HG02798 (cell line): ENCODE results near the gene RPTOR.

Experiments used
- ATAC-seq: cut with Tn5 transposase; IDR thresholded peaks from one replicate; pipeline ENCODE4 v1.9.1; 2021; ENCODE audit warnings: mild to moderate bottlenecking; ENCODE audit not compliant: unreplicated experiment, poor library complexity

The RPTOR gene

GRCh38 chr17:81009136-81009535, 464.5 kb downstream of the RPTOR start:
- no peak for ATAC-seq

DNA sequence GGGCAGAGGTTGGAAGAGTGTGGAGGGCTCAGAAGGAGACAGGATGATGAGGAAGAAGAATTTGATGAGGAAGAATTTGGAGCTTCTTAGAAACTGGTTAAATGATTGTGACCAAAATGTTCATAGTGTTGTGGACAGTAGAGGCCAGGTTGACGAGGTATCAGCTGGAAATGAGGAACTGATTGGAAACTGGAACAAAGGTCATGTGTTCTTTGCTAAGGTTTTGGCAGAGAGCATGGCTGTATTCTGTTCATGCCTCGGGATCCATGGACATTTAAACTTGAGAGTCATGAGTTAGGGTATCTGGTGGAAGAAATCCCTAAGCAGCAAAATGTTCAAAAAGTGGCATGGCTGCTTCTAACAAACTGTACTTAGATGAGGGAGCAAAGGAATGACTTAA, 466.3 kb downstream of the RPTOR start:
- ATAC-seq = no peak

DNA sequence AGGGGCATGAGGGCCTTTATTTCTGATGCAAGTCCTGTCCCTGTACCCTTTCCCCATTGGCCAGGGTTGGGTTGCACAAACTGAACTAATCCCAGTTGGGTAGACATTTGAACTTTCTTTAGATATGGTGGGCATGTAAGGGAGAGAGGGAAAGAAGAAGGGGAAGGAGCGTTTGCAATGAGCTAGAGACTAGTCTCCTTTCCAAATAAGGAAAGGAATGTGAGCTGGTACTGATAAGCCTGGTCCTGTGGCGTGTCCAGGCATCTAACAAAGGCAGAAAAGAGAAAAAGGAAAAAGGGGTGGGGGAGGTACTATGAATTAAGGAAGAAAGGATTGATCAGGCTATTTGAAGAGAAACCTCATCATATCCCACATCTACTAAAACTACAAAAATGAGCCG, 467.3 kb downstream of the RPTOR start:
- ATAC-seq = no peak

DNA sequence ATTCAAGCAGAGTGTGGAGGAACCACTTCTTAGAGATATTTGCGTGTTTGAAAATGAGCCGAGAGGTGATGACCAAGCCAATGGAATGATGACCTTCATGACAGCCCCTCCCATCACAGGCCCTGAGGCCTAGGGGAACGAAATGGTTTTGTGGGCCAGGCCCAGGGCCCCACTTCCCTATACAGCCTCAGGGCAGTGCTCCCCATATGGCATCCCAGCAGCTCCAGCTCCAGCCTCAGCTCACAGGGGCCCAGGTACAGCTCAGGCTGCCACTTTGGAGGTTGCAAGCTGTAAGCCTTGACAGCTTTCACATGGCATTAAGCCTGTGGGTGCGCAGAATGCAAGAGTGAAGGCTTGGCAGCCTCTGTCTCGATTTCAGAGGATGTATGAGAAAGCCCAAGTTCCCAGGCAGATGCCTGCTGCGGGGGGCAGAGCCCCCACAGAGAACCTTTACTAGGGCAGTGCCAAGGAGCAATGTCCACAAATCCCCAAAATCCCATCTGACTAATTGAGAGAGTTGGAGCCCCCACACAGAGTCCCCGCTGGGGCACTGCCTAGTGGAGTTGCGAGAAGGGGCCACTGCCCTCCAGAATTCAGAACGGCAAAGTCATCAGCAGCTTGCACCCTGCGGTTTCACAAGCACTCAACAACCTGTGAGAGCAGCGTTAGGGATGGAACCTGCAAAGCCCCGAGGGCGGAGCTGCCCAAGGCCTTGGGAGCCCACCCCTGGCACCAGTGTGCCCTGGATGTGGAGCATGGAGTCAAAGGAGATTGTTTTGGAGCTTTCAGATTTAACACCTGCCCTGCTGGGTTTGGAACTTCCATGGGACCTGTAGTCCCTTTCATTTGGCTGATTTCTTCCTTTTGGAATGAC, 468.2 kb downstream of the RPTOR start:
- ATAC-seq = no peak

DNA sequence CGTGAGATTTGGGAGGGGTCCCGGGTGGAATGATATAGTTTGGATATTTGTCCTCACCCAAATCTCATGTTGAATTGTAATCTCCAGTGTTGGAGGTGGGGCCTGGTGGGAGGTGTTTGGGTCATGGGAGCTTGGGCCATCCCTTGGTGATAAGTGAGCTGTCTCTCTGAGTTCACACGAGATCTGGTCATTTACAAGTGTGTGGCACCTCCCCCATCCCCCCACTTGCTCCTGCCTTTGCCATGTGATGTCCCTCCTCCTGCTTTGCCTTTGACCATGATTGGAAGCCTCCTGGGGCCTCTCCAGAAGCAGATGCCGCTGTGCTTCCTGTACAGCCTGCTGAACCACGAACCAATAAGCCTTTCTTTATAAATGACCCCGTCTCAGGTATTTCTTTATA, 469.0 kb downstream of the RPTOR start:
- ATAC-seq = no peak

DNA sequence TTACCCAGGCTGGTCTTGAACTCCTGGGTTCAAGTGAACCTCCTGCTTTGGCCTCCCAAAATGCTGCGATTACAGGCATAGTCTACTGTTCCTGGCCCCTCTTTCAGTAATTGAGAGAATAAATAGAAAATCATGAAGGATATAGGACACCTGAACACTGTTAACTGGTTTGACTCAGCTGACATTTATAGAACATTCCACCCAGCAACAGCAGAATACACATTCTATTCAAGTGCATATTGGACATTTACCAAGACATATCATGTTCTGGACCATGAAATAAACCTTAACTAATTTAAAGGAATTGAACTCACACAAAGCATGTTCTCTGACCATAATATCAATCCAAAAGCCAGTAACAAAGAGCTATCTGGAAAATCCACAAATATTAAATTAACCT, 470.5 kb downstream of the RPTOR start:
- no peak for ATAC-seq
